ENCODE results near the gene MIER3. TPM values are rescaled to one million over a fixed set of nuclear protein-coding genes. Genes with fewer than 3 reads are reported as not detected.

The MIER3 gene
- polyA plus RNA-seq, 1 donor from 2014 or later: 7.4 TPM

GRCh38 chr5:56893251-56893951, 58.5 kb downstream of the MIER3 start:
- peaks cover 19% of the 10 kb centered on the region for H3K36me3 Mint-ChIP-seq
- no peaks in the 10 kb centered on the region for H3K27me3 Mint-ChIP-seq
- H3K27ac Mint-ChIP-seq: peak overlapping the region in 1 of 3 donors; percentile 1
- H3K4me1 Mint-ChIP-seq: peaks cover 7 to 14% (median 12%) of the 10 kb centered on the region in 3 donors
- H3K4me3 Mint-ChIP-seq: peak overlapping the region in 1 of 4 donors; percentile 4
- no peaks in the 10 kb centered on the region for H3K9me3 Mint-ChIP-seq

DNA sequence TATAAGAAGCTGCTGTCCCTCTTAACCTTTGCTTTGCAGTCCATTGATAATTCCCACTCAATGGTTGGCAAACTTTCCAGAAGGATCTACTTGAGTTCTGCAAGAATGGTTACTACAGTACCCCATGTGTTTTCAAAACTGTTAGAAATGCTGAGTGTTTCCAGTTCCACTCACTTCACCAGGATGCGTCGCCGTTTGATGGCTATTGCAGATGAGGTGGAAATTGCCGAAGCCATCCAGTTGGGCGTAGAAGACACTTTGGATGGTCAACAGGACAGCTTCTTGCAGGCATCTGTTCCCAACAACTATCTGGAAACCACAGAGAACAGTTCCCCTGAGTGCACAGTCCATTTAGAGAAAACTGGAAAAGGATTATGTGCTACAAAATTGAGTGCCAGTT, 70.4 kb downstream of the MIER3 start:
- peaks cover 1 to 6% (median 2%) of the 10 kb centered on the region in 3 donors for H3K4me1 Mint-ChIP-seq
- H3K27ac Mint-ChIP-seq: no peak overlapping the region
- H3K9me3 Mint-ChIP-seq: no peaks in the 10 kb centered on the region
- H3K4me3 Mint-ChIP-seq: no peak overlapping the region
- peaks cover 2% of the 10 kb centered on the region for H3K36me3 Mint-ChIP-seq
- H3K27me3 Mint-ChIP-seq: no peaks in the 10 kb centered on the region

DNA sequence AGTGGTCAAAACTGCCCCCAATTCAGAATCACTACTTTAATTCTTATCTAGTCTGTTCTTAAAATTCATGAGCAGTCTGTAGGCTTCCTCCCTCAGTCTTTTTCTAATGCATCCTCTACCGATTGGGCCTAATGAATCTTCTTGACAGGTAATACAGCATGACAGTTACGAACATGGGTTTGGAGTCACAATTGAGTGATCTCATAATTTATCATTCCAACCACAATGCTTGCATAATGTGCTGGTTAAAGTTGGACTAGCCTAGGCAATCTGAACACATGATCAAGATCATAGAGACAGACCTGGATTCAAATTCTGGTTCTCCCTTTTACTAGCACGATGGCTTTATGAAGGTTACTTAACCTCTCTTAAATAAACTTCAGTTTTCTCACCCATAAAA, 75.6 kb downstream of the MIER3 start:
- H3K36me3 Mint-ChIP-seq: peaks cover 4% of the 10 kb centered on the region
- peaks cover 15 to 29% (median 17%) of the 10 kb centered on the region in 3 donors for H3K4me1 Mint-ChIP-seq

GRCh38 chr5:56873056-56873455, 78.9 kb downstream of the MIER3 start:
- Mint-ChIP-seq H3K4me1 (peaks cover 23 to 38% (median 23%) of the 10 kb centered on the region in 3 donors), H3K36me3 (peaks cover 2% of the 10 kb centered on the region), H3K27me3 (no peaks in the 10 kb centered on the region), H3K9me3 (no peaks in the 10 kb centered on the region), H3K4me3 (peak overlapping the region in 1 of 4 donors; percentile 70), H3K27ac (peak overlapping the region; percentile 17 to 54 (median 23))

More for the DNA sequence above, 75.6 kb downstream of the MIER3 start:
- no peak overlapping the region for H3K4me3 Mint-ChIP-seq
- H3K9me3 Mint-ChIP-seq: no peaks in the 10 kb centered on the region
- H3K27ac Mint-ChIP-seq: peak overlapping the region in 1 of 3 donors; percentile 3
- H3K27me3 Mint-ChIP-seq: no peaks in the 10 kb centered on the region

DNA sequence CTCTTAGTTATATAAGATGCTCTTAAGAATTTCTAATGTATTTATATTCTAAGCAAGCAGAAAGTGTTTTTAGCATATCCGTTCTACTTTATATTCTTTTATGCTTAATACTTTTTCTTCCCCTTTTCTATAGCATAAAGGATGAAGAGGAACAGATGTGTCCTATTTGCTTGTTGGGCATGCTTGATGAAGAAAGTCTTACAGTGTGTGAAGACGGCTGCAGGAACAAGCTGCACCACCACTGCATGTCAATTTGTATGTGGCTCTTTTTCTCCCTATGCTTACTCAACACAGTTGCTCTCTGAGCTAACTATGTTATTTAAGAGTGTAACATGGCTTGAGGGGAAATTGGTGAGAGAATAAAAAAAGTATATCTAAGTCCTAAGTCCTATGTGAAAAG, 80.1 kb downstream of the MIER3 start:
- H3K27me3 Mint-ChIP-seq: no peaks in the 10 kb centered on the region
- no peaks in the 10 kb centered on the region for H3K9me3 Mint-ChIP-seq
- peak overlapping the region in 1 of 4 donors; percentile 6 for H3K4me3 Mint-ChIP-seq
- peak overlapping the region in 2 of 3 donors; percentile 15 to 54 for H3K27ac Mint-ChIP-seq
- peaks cover 5% of the 10 kb centered on the region for H3K36me3 Mint-ChIP-seq
- H3K4me1 Mint-ChIP-seq: peaks cover 23 to 32% (median 23%) of the 10 kb centered on the region in 3 donors

Other genes starting within 250 kb of the MIER3 start
- gene MAP3K1, start 136.6 kb downstream of the MIER3 start, polyA plus RNA-seq: 69.8 TPM
- 7.3 TPM for gene SETD9, start 42.5 kb downstream of the MIER3 start, polyA plus RNA-seq
- gene GPBP1, start 221.9 kb upstream of the MIER3 start, polyA plus RNA-seq: 83.3 TPM

All from IgD-negative memory B cell (primary cell).